Right cardiac atrium (tissue), 5 donors: Measurements from ENCODE around the gene THSD7B. TPM values are rescaled to one million over a fixed set of nuclear protein-coding genes. Genes with fewer than 3 reads are reported as not detected.

ENCODE experiments used
- ATAC-seq, 2 donors: fragments of 200-7000 bp; cut with Tn5 transposase; one replicate each; pipeline versions ENCODE4 v1.8.0 to v1.9.1; 2020; ENCODE audit warnings: moderate library complexity in 2 of 2, mild to moderate bottlenecking in 1 of 2
- DNase-seq, 3 donors: peaks; one replicate each; pipeline ENCODE4 v3.0.0-alpha.2; 2020
- H3K27ac ChIP-seq: one replicate; pipeline ENCODE4 v1.5.1; 2013; ENCODE audit warnings: mild to moderate bottlenecking, low read length, control low read depth, moderate library complexity
- H3K27me3 ChIP-seq: one replicate; pipeline ENCODE4 v1.6.1; 2013; ENCODE audit not compliant: control insufficient read depth, insufficient read depth
- H3K4me1 ChIP-seq: one replicate; pipeline ENCODE4 v1.6.1; 2013; ENCODE audit warnings: low read length; ENCODE audit not compliant: control insufficient read depth, insufficient read depth
- H3K4me3 ChIP-seq: one replicate; pipeline ENCODE4 v1.5.1; 2013; ENCODE audit warnings: low read length, control low read depth
- H3K9me3 ChIP-seq: one replicate; pipeline ENCODE4 v1.6.1; 2013; ENCODE audit warnings: low read length; ENCODE audit not compliant: control insufficient read depth
- WGBS: extraction: QIAGEN DNeasy Blood & Tissue Kit; methylation state at CpG from one replicate; pipeline ENCODE4 v1.1.7; 2013; 5-methylcytosine and 5-hydroxymethylcytosine counted together
- intact Hi-C, 4 donors: fragments of 100-400 bp; cut with DNase I; formaldehyde crosslinking; loops; one replicate each; pipeline versions ENCODE4 v1.11.0 to v1.14.0; 2022 to 2023
- polyA plus RNA-seq: library from polyadenylated mRNA; stranded (reverse); fragments of 200-250 nt; gene quantifications from one replicate; pipeline ENCODE4 v1.2.3, GENCODE V29; 2013
- total RNA-seq, 4 donors: library from RNA; stranded (reverse); fragmentation: NEBNext Ultra II Directional; extraction: Animal tissue kit (Norgen Biotek cat#: 25700); gene quantifications; one replicate each; pipeline ENCODE4 v1.2.1, GENCODE V29; 2021
- donor health status: healthy with polysubstance abuse.
- donor health status: DM: no; HTN: yes; CAD: no.
- donor health status: DM: no; HTN: no; CAD: no.
- donor health status: DM: no; HTN: yes; CAD: no; lungs with severe emphysema.
- donor health status: DM: yes; HTN: yes; CAD: no.

THSD7B gene
- total and polyA plus RNA-seq, 5 donors: 0.14 to 0.76 (median 0.19) TPM

GRCh38 chr2:137179542-137179941, 414.2 kb downstream of the THSD7B start:
- Histone ChIP-seq H3K4me3 (no peak overlapping the region), H3K9me3 (no peaks in the 10 kb centered on the region), H3K27ac (no peak overlapping the region), H3K27me3 (no peaks in the 10 kb centered on the region), H3K4me1 (no peaks in the 10 kb centered on the region)
- intact Hi-C loops: no loop called here
- ATAC-seq: no peak
- DNase-seq: no peak

- ATAC-seq (no peak), DNase-seq (no peak)
- Histone ChIP-seq H3K27me3 (no peaks in the 10 kb centered on the region), H3K4me3 (no peak overlapping the region), H3K9me3 (no peaks in the 10 kb centered on the region), H3K4me1 (no peaks in the 10 kb centered on the region), H3K27ac (no peak overlapping the region)
- WGBS: 79% methylated on average over 2 of the region's 2 CpGs
- intact Hi-C loops: no loop called here
These were observed 414.7 kb downstream of the THSD7B start for GRCh38 chr2:137180012-137180411.

DNA sequence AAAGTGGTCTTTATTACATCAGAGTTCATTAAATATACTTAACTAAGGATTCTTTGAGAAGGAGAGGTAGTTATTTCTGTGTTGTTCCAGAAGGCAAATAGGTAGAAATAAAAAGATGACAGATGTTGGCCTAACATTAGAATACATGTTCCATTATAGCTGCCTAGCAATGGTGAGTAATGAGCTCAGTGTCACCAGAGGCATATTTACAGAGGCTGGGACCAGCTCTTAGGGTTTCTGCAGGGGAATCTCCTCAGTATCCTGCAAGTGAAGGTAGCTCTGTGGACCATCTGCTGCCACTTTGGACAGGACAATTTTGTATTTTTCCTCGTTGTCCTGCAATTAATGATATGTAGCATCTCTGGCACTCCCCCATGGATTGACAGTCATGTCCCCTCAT, 416.0 kb downstream of the THSD7B start:
- no peak for DNase-seq
- H3K27me3 ChIP-seq: no peaks in the 10 kb centered on the region

DNA sequence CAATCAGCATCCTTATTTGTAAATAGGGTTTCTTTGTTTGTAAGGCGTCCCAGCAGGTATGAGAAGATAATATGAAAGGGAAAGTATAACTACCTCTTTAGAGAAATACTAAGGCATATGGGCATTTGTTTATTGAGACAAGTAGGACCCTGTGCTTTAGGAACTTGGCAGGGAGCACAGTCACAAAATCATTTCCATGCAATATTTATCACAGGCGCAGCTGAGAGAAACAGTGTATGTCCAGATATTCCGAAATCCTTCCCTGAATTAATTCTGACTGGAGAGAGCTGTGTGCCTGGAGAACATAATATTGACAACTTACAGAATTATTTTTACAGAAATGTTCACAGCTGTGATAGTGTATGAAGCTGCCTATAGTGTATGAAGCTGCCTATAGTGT, 416.7 kb downstream of the THSD7B start:
- DNase-seq (no peak), ATAC-seq (no peak)
- Histone ChIP-seq H3K4me1 (no peaks in the 10 kb centered on the region), H3K4me3 (no peak overlapping the region), H3K27me3 (no peaks in the 10 kb centered on the region), H3K27ac (no peak overlapping the region), H3K9me3 (no peaks in the 10 kb centered on the region)
- intact Hi-C loops: no loop called here
- WGBS: 79% methylated on average over 3 of the region's 3 CpGs

More for the DNA sequence above, 416.0 kb downstream of the THSD7B start:
- WGBS: 77% methylated on average over 1 of the region's 1 CpG
- Histone ChIP-seq H3K4me3 (no peak overlapping the region), H3K9me3 (no peaks in the 10 kb centered on the region), H3K4me1 (no peaks in the 10 kb centered on the region), H3K27ac (no peak overlapping the region)
- intact Hi-C loops: no loop called here
- ATAC-seq: no peak

GRCh38 chr2:137183206-137183898, 418.0 kb downstream of the THSD7B start:
- intact Hi-C loops: no loop called here
- H3K9me3 ChIP-seq: no peaks in the 10 kb centered on the region
- H3K27ac ChIP-seq: no peak overlapping the region
- no peaks in the 10 kb centered on the region for H3K4me1 ChIP-seq
- 88% methylated on average over 3 of the region's 3 CpGs for WGBS
- ATAC-seq: no peak
- H3K4me3 ChIP-seq: no peak overlapping the region
- no peak for DNase-seq
- no peaks in the 10 kb centered on the region for H3K27me3 ChIP-seq

- no peak overlapping the region for H3K4me3 ChIP-seq
- intact Hi-C loops: no loop called here
- no peaks in the 10 kb centered on the region for H3K4me1 ChIP-seq
- H3K27me3 ChIP-seq: no peaks in the 10 kb centered on the region
- WGBS: 90% methylated on average over 3 of the region's 3 CpGs
- DNase-seq (no peak), ATAC-seq (no peak)
- no peaks in the 10 kb centered on the region for H3K9me3 ChIP-seq
- no peak overlapping the region for H3K27ac ChIP-seq
These were observed 420.2 kb downstream of the THSD7B start for GRCh38 chr2:137185378-137186078.

- DNase-seq (no peak), ATAC-seq (no peak)
- Histone ChIP-seq H3K9me3 (no peaks in the 10 kb centered on the region), H3K27ac (no peak overlapping the region), H3K4me3 (no peak overlapping the region), H3K27me3 (no peaks in the 10 kb centered on the region), H3K4me1 (no peaks in the 10 kb centered on the region)
- intact Hi-C loops: no loop called here
- 79% methylated on average over 2 of the region's 2 CpGs for WGBS
These were observed 421.9 kb downstream of the THSD7B start for GRCh38 chr2:137187216-137187615.

DNA sequence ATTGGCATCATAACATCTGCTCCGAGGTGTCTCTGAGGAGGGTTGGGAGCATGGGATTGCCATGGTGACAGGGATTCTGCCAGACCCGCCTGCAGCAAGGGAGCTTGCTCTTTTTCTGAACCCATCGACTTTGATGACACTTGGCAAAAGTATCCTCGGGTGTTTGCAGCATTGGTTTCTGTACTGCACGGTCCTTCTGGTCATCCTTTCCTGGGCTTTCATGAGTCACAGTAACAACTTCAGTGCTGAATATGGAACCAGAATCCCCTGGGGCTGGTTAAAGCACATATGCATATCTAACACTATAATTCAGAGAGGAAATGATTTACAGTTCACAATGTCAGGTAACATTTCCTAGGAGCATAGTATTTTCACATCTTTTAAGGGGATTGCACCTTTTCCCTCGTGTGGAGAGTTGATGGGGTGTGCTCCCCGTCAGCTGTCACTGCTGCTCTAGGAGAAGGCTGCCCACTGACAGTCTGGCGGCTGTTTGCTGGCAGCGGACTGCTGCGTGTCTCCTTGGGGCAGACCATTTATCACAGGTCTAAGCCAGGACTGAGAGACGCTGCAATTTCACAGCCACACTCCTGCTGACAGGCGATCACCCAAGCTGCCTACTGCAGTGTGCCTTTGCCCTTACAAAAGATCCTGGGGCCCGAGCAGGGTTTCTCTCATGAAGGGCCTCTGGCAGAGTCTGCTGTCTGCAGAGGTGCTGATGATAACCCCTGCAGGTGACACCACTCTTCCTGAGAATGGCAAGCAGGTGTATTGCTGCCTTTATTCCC, 425.3 kb downstream of the THSD7B start:
- Histone ChIP-seq H3K4me3 (no peak overlapping the region), H3K4me1 (no peaks in the 10 kb centered on the region), H3K27me3 (no peaks in the 10 kb centered on the region), H3K9me3 (no peaks in the 10 kb centered on the region), H3K27ac (no peak overlapping the region)
- 49% methylated on average over 13 of the region's 13 CpGs for WGBS
- peak in 1 of 2 donors; percentile 80 for ATAC-seq
- intact Hi-C loops: no loop called here
- peak in 1 of 3 donors; percentile 51 for DNase-seq

DNA sequence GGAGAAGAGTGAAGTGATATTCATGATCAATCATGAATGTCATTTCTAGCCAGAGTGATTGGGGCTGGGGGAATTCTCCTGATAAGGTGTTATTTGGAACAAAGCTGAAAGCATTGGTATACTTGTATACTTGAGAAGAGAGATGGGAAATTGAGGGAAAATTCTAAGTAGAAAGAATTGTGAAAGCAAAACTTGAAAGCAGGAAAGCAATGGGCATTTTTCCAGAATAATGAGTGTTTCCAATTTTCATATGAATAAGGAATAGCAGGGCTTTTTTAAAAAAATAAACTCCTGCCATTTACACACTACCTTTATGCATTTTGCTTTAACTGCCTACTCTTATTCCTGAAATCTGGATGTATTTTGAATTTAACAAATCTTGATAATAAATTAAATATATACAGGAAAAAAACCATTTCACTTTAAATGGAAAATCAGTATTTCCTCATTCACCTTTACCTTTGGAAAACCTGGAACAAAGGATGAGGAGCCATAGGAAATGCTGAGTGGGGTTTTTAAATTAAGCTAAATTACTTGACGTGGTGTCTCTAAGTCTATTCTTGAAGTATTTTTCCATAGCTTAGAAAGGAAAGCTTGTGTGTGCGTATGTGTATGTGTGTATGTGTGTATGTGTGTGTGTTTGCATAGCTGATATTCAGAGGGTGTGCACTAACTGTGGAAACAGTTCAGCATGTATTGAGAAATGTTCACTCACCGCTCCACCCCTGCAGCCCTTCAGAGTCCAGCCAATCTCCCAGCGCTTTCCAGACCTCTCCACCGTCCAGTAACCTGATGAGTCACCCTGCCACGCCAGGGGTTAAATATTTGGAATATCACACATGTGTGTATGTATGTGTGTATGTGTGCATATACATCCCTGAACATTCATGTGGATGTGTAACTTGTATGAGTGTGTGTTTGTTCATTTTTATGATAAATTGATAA, 427.3 kb downstream of the THSD7B start:
- DNase-seq (no peak), ATAC-seq (no peak)
- 66% methylated on average over 6 of the region's 6 CpGs for WGBS
- Histone ChIP-seq H3K27ac (no peak overlapping the region), H3K27me3 (no peaks in the 10 kb centered on the region), H3K9me3 (no peaks in the 10 kb centered on the region), H3K4me1 (no peaks in the 10 kb centered on the region), H3K4me3 (no peak overlapping the region)
- intact Hi-C loops: no loop called here

- intact Hi-C loops: no loop called here
- 85% methylated on average over 3 of the region's 3 CpGs for WGBS
- ATAC-seq: no peak
- no peaks in the 10 kb centered on the region for H3K4me1 ChIP-seq
- H3K4me3 ChIP-seq: no peak overlapping the region
- H3K27me3 ChIP-seq: no peaks in the 10 kb centered on the region
- DNase-seq: no peak
- H3K9me3 ChIP-seq: no peaks in the 10 kb centered on the region
- no peak overlapping the region for H3K27ac ChIP-seq
These were observed 428.1 kb downstream of the THSD7B start for GRCh38 chr2:137193401-137193800.
